Breast epithelium (tissue), 3 donors: ENCODE results near the gene CD93.

Experiments used
- CTCF ChIP-seq, 3 donors: fragments of 450-650 bp; IDR thresholded peaks; one replicate each; pipeline ENCODE4 v1.5.1; 2016 to 2017; ENCODE audit warnings: antibody characterized with exemption in 3 of 3, mild to moderate bottlenecking in 3 of 3, moderate library complexity in 3 of 3
- POLR2AphosphoS5 ChIP-seq, 3 donors: sonication (generic); formaldehyde crosslinking; IDR thresholded peaks; one replicate each; pipeline ENCODE4 v1.6.1; 2017; ENCODE audit warnings: antibody characterized with exemption in 3 of 3

- TF ChIP-seq CTCF (IDR thresholded peaks at IDR 0.05) (no peak), POLR2AphosphoS5 (IDR thresholded peaks at IDR 0.05) (no peak)
Observed at GRCh38 chr20:23122321-23122720, 36.2 kb upstream of the CD93 start.
